SK-N-SH (cell line): ENCODE results near the gene WNT4. TPM values are rescaled to one million over a fixed set of nuclear protein-coding genes. Genes with fewer than 3 reads are reported as not detected.
"Not testable (repeated sequence)": the region's sequence is repeated elsewhere in the genome, so short reads cannot be mapped to it uniquely, and the experiment has no call there.

ENCODE experiments used
- CTCF ChIA-PET: fragments of 300-600, 350-600 bp; formaldehyde crosslinking; extraction: SDS; loops from one replicate; lab custom pipeline; 2021; lab: Yijun Ruan, JAX
- POLR2A ChIA-PET: fragments of 350-600 bp; sonication (Branson Sonifier 250); formaldehyde crosslinking; extraction: SDS; loops from one replicate; lab custom pipeline; 2020; ENCODE audit warnings: antibody characterized with exemption, inconsistent platforms; lab: Yijun Ruan, JAX
- DNase-seq: peaks from one replicate; pipeline ENCODE4 v3.0.0; 2012
- H2AFZ ChIP-seq: fragments of 200-600 bp; sonication (generic); 2 replicates; pipeline ENCODE4 v1.8.1; 2016; ENCODE audit warnings: antibody characterized with exemption, mild to moderate bottlenecking, low read depth
- H3F3A ChIP-seq: fragments of 200-600 bp; sonication (generic); replicated peaks from 2 replicates; pipeline ENCODE3; 2016; ENCODE audit warnings: antibody characterized with exemption, mild to moderate bottlenecking; ENCODE audit not compliant: insufficient read depth
- H3K27ac ChIP-seq, 2 experiments: fragments of 200-500 bp in 1 of 2; fragments of 200-600 bp in 1 of 2; sonication (Bioruptor generic) in 1 of 2; sonication (generic), shearing (Covaris generic) in 1 of 2; 2 replicates each; pipeline versions ENCODE4 v1.5.1 to v1.6.1; 2014 to 2016; ENCODE audit warnings: low read depth in 2 of 2, inconsistent platforms in 1 of 2, low read length in 1 of 2, mild to moderate bottlenecking in 1 of 2, mixed read lengths in 1 of 2
- H3K27me3 ChIP-seq: fragments of 200-600 bp; sonication (generic), shearing (Covaris generic); 2 replicates; pipeline ENCODE4 v1.6.1; 2016; ENCODE audit warnings: mixed run types; ENCODE audit not compliant: insufficient read depth
- H3K36me3 ChIP-seq, 2 experiments: fragments of 200-500 bp in 1 of 2; fragments of 200-600 bp in 1 of 2; sonication (Bioruptor generic) in 1 of 2; sonication (generic) in 1 of 2; replicated peaks in 1 of 2; 2 replicates each; pipeline versions ENCODE3 to v1.5.1; 2014 to 2016; ENCODE audit warnings: low read length in 1 of 2, mild to moderate bottlenecking in 1 of 2; ENCODE audit not compliant: insufficient read depth in 2 of 2, control insufficient read depth in 1 of 2
- H3K4me1 ChIP-seq, 2 experiments: fragments of 200-500 bp in 1 of 2; fragments of 200-600 bp in 1 of 2; sonication (Bioruptor generic) in 1 of 2; sonication (generic), shearing (Covaris generic) in 1 of 2; 2 replicates each; pipeline versions ENCODE4 v1.5.1 to v1.6.1; 2014 to 2016; ENCODE audit warnings: low read depth in 1 of 2, low read length in 1 of 2, mixed run types in 1 of 2; ENCODE audit not compliant: insufficient read depth in 2 of 2, control insufficient read depth in 1 of 2
- H3K4me2 ChIP-seq: fragments of 200-600 bp; sonication (generic), shearing (Covaris generic); 2 replicates; pipeline ENCODE4 v1.6.1; 2017; ENCODE audit warnings: mixed run types
- H3K4me3 ChIP-seq, 2 experiments: fragments of 200-500 bp in 1 of 2; fragments of 200-600 bp in 1 of 2; sonication (Bioruptor generic) in 1 of 2; sonication (generic), shearing (Covaris generic) in 1 of 2; 2 replicates each; pipeline versions ENCODE4 v1.5.1 to v1.8.1; 2014 to 2016; ENCODE audit warnings: low read depth in 2 of 2, inconsistent platforms in 1 of 2, low read length in 1 of 2, mild to moderate bottlenecking in 1 of 2, mixed read lengths in 1 of 2, moderate library complexity in 1 of 2
- H3K79me2 ChIP-seq: fragments of 200-600 bp; sonication (generic); 2 replicates; pipeline ENCODE4 v1.8.1; 2017; ENCODE audit warnings: mild to moderate bottlenecking; ENCODE audit not compliant: insufficient read depth
- H3K9ac ChIP-seq: fragments of 200-600 bp; sonication (generic); 2 replicates; pipeline ENCODE4 v1.6.1; 2017; ENCODE audit warnings: mixed run types
- H3K9me2 ChIP-seq: fragments of 200-600 bp; sonication (generic); 2 replicates; pipeline ENCODE4 v1.6.1; 2017; ENCODE audit warnings: mixed run types
- H3K9me3 ChIP-seq: fragments of 200-600 bp; sonication (generic); 2 replicates; pipeline ENCODE4 v1.6.1; 2017; ENCODE audit warnings: mixed run types, mild to moderate bottlenecking, moderate library complexity
- H4K20me1 ChIP-seq: fragments of 200-600 bp; sonication (generic); 2 replicates; pipeline ENCODE4 v1.6.1; 2017; ENCODE audit warnings: mild to moderate bottlenecking, mixed run types; ENCODE audit not compliant: insufficient read depth
- CHD2 ChIP-seq: fragments of 150-350 bp; IDR thresholded peaks from 2 replicates; pipeline ENCODE4 v1.6.1; 2018; ENCODE audit warnings: low read length; ENCODE audit not compliant: partially characterized antibody
- CTCF ChIP-seq: fragments of 200-600 bp; sonication (generic); IDR thresholded peaks from 2 replicates; pipeline ENCODE4 v1.6.1; 2017; ENCODE audit warnings: antibody characterized with exemption, mild to moderate bottlenecking, moderate library complexity
- EP300 ChIP-seq, 2 experiments: IDR thresholded peaks; 2 replicates each; pipeline versions ENCODE4 v1.4.0 to v1.6.1; 2012; ENCODE audit warnings: borderline replicate concordance in 1 of 2, low read depth in 1 of 2, low read length in 1 of 2
- EZH2phosphoT487 ChIP-seq: fragments of 200-600 bp; sonication (generic); IDR thresholded peaks from 2 replicates; pipeline ENCODE4 v1.6.1; 2017; ENCODE audit warnings: low read depth, mixed run types, mild to moderate bottlenecking, antibody characterized with exemption, moderate library complexity, borderline replicate concordance
- FOSL2 ChIP-seq: IDR thresholded peaks from 2 replicates; pipeline ENCODE4 v1.4.0; 2012; ENCODE audit warnings: low read depth, mild to moderate bottlenecking, moderate library complexity, borderline replicate concordance
- FOXM1 ChIP-seq: IDR thresholded peaks from 2 replicates; pipeline ENCODE4 v1.4.0; 2012; ENCODE audit warnings: low read depth, mild to moderate bottlenecking
- GABPA ChIP-seq: IDR thresholded peaks from 2 replicates; pipeline ENCODE4 v1.4.0; 2012; ENCODE audit warnings: low read depth, mild to moderate bottlenecking
- IRF3 ChIP-seq: fragments of 150-350 bp; IDR thresholded peaks from 2 replicates; pipeline ENCODE4 v1.6.1; 2016; ENCODE audit warnings: mild to moderate bottlenecking, low read depth, low read length
- JUND ChIP-seq: IDR thresholded peaks from 2 replicates; pipeline ENCODE4 v1.4.0; 2012
- MEF2A ChIP-seq: IDR thresholded peaks from 2 replicates; pipeline ENCODE4 v1.4.0; 2012; ENCODE audit warnings: low read depth, borderline replicate concordance
- MXI1 ChIP-seq: IDR thresholded peaks from 2 replicates; pipeline ENCODE4 v1.6.1; 2012; ENCODE audit warnings: mild to moderate bottlenecking, low read depth, low read length, improper control_type of control experiment
- NFIC ChIP-seq: IDR thresholded peaks from 2 replicates; pipeline ENCODE4 v1.4.0; 2012; ENCODE audit warnings: borderline replicate concordance
- NRF1 ChIP-seq: IDR thresholded peaks from 2 replicates; pipeline ENCODE4 v1.6.1; 2012; ENCODE audit warnings: low read depth, mild to moderate bottlenecking, low read length
- PBX3 ChIP-seq: IDR thresholded peaks from 2 replicates; pipeline ENCODE4; 2012
- RAD21 ChIP-seq: IDR thresholded peaks from 2 replicates; pipeline ENCODE4 v1.6.1; 2012; ENCODE audit warnings: mild to moderate bottlenecking, low read length
- RCOR1 ChIP-seq: fragments of 150-350 bp; IDR thresholded peaks from 2 replicates; pipeline ENCODE4 v1.6.1; 2017; ENCODE audit warnings: antibody characterized with exemption, low read length
- SIN3A ChIP-seq: IDR thresholded peaks from 2 replicates; pipeline ENCODE4 v1.6.1; 2012; ENCODE audit warnings: low read depth, mild to moderate bottlenecking, low read length, moderate library complexity, borderline replicate concordance
- SMC3 ChIP-seq: IDR thresholded peaks from 2 replicates; pipeline ENCODE4 v1.6.1; 2012; ENCODE audit warnings: low read depth, low read length, improper control_type of control experiment
- TAF1 ChIP-seq: IDR thresholded peaks from 2 replicates; pipeline ENCODE4 v1.6.1; 2012; ENCODE audit warnings: low read depth, mild to moderate bottlenecking, low read length, moderate library complexity, borderline replicate concordance
- TCF12 ChIP-seq: IDR thresholded peaks from 2 replicates; pipeline ENCODE4 v1.4.0; 2012
- YY1 ChIP-seq: IDR thresholded peaks from 2 replicates; pipeline ENCODE4 v1.4.0; 2012; ENCODE audit warnings: low read depth, mild to moderate bottlenecking
- WGBS: methylation state at CpG from one replicate; pipeline ENCODE4 v1.1.6; 2017; ENCODE audit warnings: low lambda C conversion rate; 5-methylcytosine and 5-hydroxymethylcytosine counted together
- polyA plus RNA-seq, 3 experiments: library from polyadenylated mRNA; depleted of rRNA; stranded (reverse); fragments of >200 nt; gene quantifications; 2 replicates each; pipeline ENCODE4 v1.2.3, GENCODE V29; 2012

The WNT4 gene
- polyA plus RNA-seq, 1 of the 3 experiments (the other 2 are of a cell fraction) = 0.03 TPM

GRCh38 chr1:22093513-22093912, 49.4 kb downstream of the WNT4 start (continued):
- TF ChIP-seq IRF3 (no peak), EZH2phosphoT487 (no peak), FOSL2 (no peak), CTCF (no peak), MEF2A (no peak), FOXM1 (no peak)
- TF ChIP-seq, all 33 proteins: peak for 0

- CTCF ChIA-PET = interaction anchor here (0.8 to 2.1 kb wide), 4 partner anchors 13 to 324 kb away, joined by 3 to 9 read pairs (median 6); no protein-coding TSS in a partner anchor
- H3K9me2 ChIP-seq, H3K9me3 ChIP-seq, POLR2A ChIA-PET, H3K9ac ChIP-seq, H3K27me3 ChIP-seq, DNase-seq, H3K4me3 ChIP-seq, H2AFZ ChIP-seq, H3K4me2 ChIP-seq: not testable (repeated sequence)
- H3F3A ChIP-seq = peaks cover 31% of the 10 kb centered on the region
- peaks cover 61 to 68% of the 10 kb centered on the region in 2 experiments for H3K36me3 ChIP-seq
- TF ChIP-seq SIN3A (0 out of 2 replicates have a peak, but pooled peaks have one; percentile 33), TCF12 (peak; percentile 28; the same call in 1 of the 2 replicates)
- peaks cover 96% of the 10 kb centered on the region for H3K79me2 ChIP-seq
- 0 out of 4 replicates have a peak overlapping the region, but pooled peaks of 1 of the 2 experiments have one; percentile 13 for H3K27ac ChIP-seq
- H3K4me1 ChIP-seq = peaks cover 0 to 17% of the 10 kb centered on the region in 2 experiments; a peak in 3 of 4 replicates
- H4K20me1 ChIP-seq = peaks cover 95% of the 10 kb centered on the region
- 67% methylated on average over 3 of the region's 3 CpGs for WGBS
Measured at GRCh38 chr1:22092026-22092768, 50.7 kb downstream of the WNT4 start.

- ChIA-PET CTCF (interaction anchor here (0.6 to 1.8 kb wide), 4 partner anchors 11 to 326 kb away, joined by 3 to 5 read pairs (median 4); no protein-coding TSS in a partner anchor), POLR2A (no interaction called here)
- Histone ChIP-seq H3K9ac (no peak overlapping the region), H3K4me1 (peaks cover 0 to 17% of the 10 kb centered on the region in 2 experiments; a peak in 3 of 4 replicates), H3K27me3 (no peaks in the 10 kb centered on the region), H3K79me2 (peaks cover 96% of the 10 kb centered on the region)
- no peak for TF ChIP-seq JUND
- no peak for TF ChIP-seq MXI1
- no peak for TF ChIP-seq RCOR1
- TF ChIP-seq NRF1 = no peak
- TF ChIP-seq PBX3 = no peak
- no peak for TF ChIP-seq SMC3
- no peak for TF ChIP-seq EP300 (IDR thresholded peaks at IDR 0.05; ENCODE audit: borderline replicate concordance in 1 of 2, low read depth in 1 of 2, low read length in 1 of 2)
- TF ChIP-seq CHD2 = no peak
- TF ChIP-seq NFIC = no peak
- no peak for TF ChIP-seq FOSL2
- TF ChIP-seq MEF2A = no peak
- TF ChIP-seq EZH2phosphoT487 = no peak
- TF ChIP-seq TAF1 = no peak
- no peak for TF ChIP-seq YY1
- TF ChIP-seq GABPA = no peak
- no peak for TF ChIP-seq RAD21
- TF ChIP-seq, all 33 proteins: peak for 0
- Histone ChIP-seq H4K20me1 (peaks cover 95% of the 10 kb centered on the region), H3K4me3 (no peak overlapping the region), H3F3A (peaks cover 31% of the 10 kb centered on the region), H2AFZ (no peak overlapping the region), H3K4me2 (no peak overlapping the region), H3K36me3 (peaks cover 65 to 71% of the 10 kb centered on the region in 2 experiments), H3K9me3 (no peaks in the 10 kb centered on the region), H3K27ac (no peak overlapping the region), H3K9me2 (no peaks in the 10 kb centered on the region)
- 96% methylated on average over 3 of the region's 3 CpGs for WGBS
- DNase-seq = no peak
Measured at GRCh38 chr1:22090867-22091266, 52.0 kb downstream of the WNT4 start.
